Measurements from ENCODE around the gene HOXC6. TPM values are rescaled to one million over a fixed set of nuclear protein-coding genes. Genes with fewer than 3 reads are reported as not detected.
A peak's percentile ranks its signal among the peaks of the same experiment; 100 is the strongest.

HOXC6 gene
- total RNA-seq, 4 donors from 2014 or later: 3.6 to 17.3 (median 7.2) TPM

- Histone ChIP-seq H3K27me3 (peaks cover 0 to 90% of the 10 kb centered on the region in 2 donors), H3K4me1 (peaks cover 0 to 51% (median 11%) of the 10 kb centered on the region in 4 donors), H3K36me3 (no peaks in the 10 kb centered on the region), H3K27ac (no peak overlapping the region), H3K9me3 (no peaks in the 10 kb centered on the region), H3K4me3 (no peak overlapping the region)
- 67 to 70% methylated on average over 4 of the region's 4 CpGs for WGBS, 2 donors
- DNase-seq (ENCODE audit: low spot score in 2 of 2): no peak
- TF ChIP-seq POLR2A (IDR thresholded peaks at IDR 0.05): no peak
- TF ChIP-seq CTCF (IDR thresholded peaks at IDR 0.05): no peak
- no peak for TF ChIP-seq EP300 (IDR thresholded peaks at IDR 0.05)
Observed at GRCh38 chr12:53987787-53988230, 40.4 kb upstream of the HOXC6 start.

GRCh38 chr12:53988541-53989226 lies 39.6 kb upstream of the HOXC6 start:
- H3K27me3 ChIP-seq: peaks cover 0 to 89% of the 10 kb centered on the region in 2 donors
- H3K4me3 ChIP-seq: no peak overlapping the region
- H3K36me3 ChIP-seq: no peaks in the 10 kb centered on the region
- DNase-seq (ENCODE audit: low spot score in 2 of 2): no peak
- no peaks in the 10 kb centered on the region for H3K9me3 ChIP-seq
- TF ChIP-seq POLR2A (IDR thresholded peaks at IDR 0.05): no peak
- TF ChIP-seq EP300 (IDR thresholded peaks at IDR 0.05): no peak
- TF ChIP-seq CTCF (IDR thresholded peaks at IDR 0.05): no peak
- WGBS, 2 donors: 28 to 29% methylated on average over 5 of the region's 5 CpGs
- H3K4me1 ChIP-seq: peaks cover 0 to 51% (median 11%) of the 10 kb centered on the region in 4 donors
- H3K27ac ChIP-seq: peak overlapping the region in 1 of 4 donors; percentile 32

- peak overlapping the region in 3 of 4 donors; percentile 3 to 36 (median 20) for H3K4me3 ChIP-seq
- no peaks in the 10 kb centered on the region for H3K9me3 ChIP-seq
- peak overlapping the region in 1 of 4 donors; percentile 13 for H3K27ac ChIP-seq
- TF ChIP-seq EP300 (IDR thresholded peaks at IDR 0.05) (no peak), POLR2A (IDR thresholded peaks at IDR 0.05) (no peak), CTCF (IDR thresholded peaks at IDR 0.05) (peak in 4 of 5 experiments; percentile 14 to 50 (median 30))
- peaks cover 0 to 51% (median 17%) of the 10 kb centered on the region in 4 donors for H3K4me1 ChIP-seq
- WGBS, 2 donors: 18 to 23% methylated on average over 28 of the region's 28 CpGs
- peaks cover 0 to 88% of the 10 kb centered on the region in 2 donors for H3K27me3 ChIP-seq
- no peak for DNase-seq (ENCODE audit: low spot score in 2 of 2)
- no peaks in the 10 kb centered on the region for H3K36me3 ChIP-seq
Observed at GRCh38 chr12:53989227-53990113, 38.8 kb upstream of the HOXC6 start.

- H3K4me1 ChIP-seq: peaks cover 0 to 52% (median 14%) of the 10 kb centered on the region in 4 donors
- peaks cover 0 to 92% of the 10 kb centered on the region in 2 donors for H3K27me3 ChIP-seq
- no peak overlapping the region for H3K4me3 ChIP-seq
- TF ChIP-seq POLR2A (IDR thresholded peaks at IDR 0.05) (no peak), CTCF (IDR thresholded peaks at IDR 0.05) (no peak), EP300 (IDR thresholded peaks at IDR 0.05) (no peak)
- no peak for DNase-seq (ENCODE audit: low spot score in 2 of 2)
- H3K36me3 ChIP-seq: no peaks in the 10 kb centered on the region
- no peaks in the 10 kb centered on the region for H3K9me3 ChIP-seq
- 48 to 61% methylated on average over 26 to 27 of the region's 27 CpGs for WGBS, 2 donors
- H3K27ac ChIP-seq: peak overlapping the region in 1 of 4 donors; percentile 53
Observed at GRCh38 chr12:53990311-53991076, 37.7 kb upstream of the HOXC6 start.

Data from tibial nerve (tissue), 4 donors.